ENCODE measurements around the gene TRAF6. TPM values are rescaled to one million over a fixed set of nuclear protein-coding genes. Genes with fewer than 3 reads are reported as not detected.

The TRAF6 gene
- total and polyA plus RNA-seq, 2 of the 13 experiments (the other 11 are each of a cell fraction or from before 2014, with no cell fraction given), result 3.3 to 5.9 TPM

- no peak overlapping the region for H3K4me2 ChIP-seq (ENCODE audit: low read depth, low read length)
- in situ Hi-C loops (cut with HindIII; ENCODE audit: extremely low pct_ligation_motif_present, low pct_unique_long_range_greater_than_20kb), result loop anchor here (25.0 kb wide), 1 partner anchor 876 kb away; the partner anchor contains the start of gene FJX1
- H3K4me3 ChIP-seq (replicated peaks in 1 of 3; ENCODE audit: insufficient read depth in 1 of 3, low read depth in 2 of 3, low read length in 3 of 3), result no peak overlapping the region
- intact Hi-C loops (cut with micrococcal nuclease; ENCODE audit: unreplicated experiment), result no loop called here
- POLR2A ChIA-PET, result no interaction called here
- H3K9ac ChIP-seq (ENCODE audit: insufficient read depth, low read depth, low read length), result no peak overlapping the region
- WGBS (ENCODE audit: low lambda C conversion rate), result 93% methylated on average over 5 of the region's 5 CpGs
- ATAC-seq (no peak), DNase-seq (ENCODE audit: low spot score) (no peak), FAIRE-seq (no peak)
- 0 out of 2 replicates have a peak, but pooled peaks cover 3% of the 10 kb centered on the region for H4K20me1 ChIP-seq (ENCODE audit: insufficient read depth, low read length)
- no peaks in the 10 kb centered on the region for H3K79me2 ChIP-seq (ENCODE audit: insufficient read depth, low read length)
- H3K27ac ChIP-seq (ENCODE audit: extremely low read length, insufficient read depth, low read length), result no peak overlapping the region
- no peak overlapping the region for H2AFZ ChIP-seq (ENCODE audit: low read length)
- no peaks in the 10 kb centered on the region for H3K27me3 ChIP-seq (ENCODE audit: control insufficient read depth in 1 of 2, insufficient read depth in 2 of 2, low read length in 2 of 2)
- CTCF ChIA-PET (ENCODE audit: low intra/inter-chr PET ratio, low total read pairs), result no interaction called here
- no peaks in the 10 kb centered on the region for H3K9me3 ChIP-seq (ENCODE audit: low read length)
- TF ChIP-seq DBP (CRISPR knock-in tag; IDR thresholded peaks at IDR 0.05; ENCODE audit: not compliant biosample characterization) (no peak), POGZ (CRISPR knock-in tag; IDR thresholded peaks at IDR 0.05) (no peak), ARID3A (IDR thresholded peaks at IDR 0.05; ENCODE audit: low read depth, low read length) (no peak), U2AF1 (optimal IDR thresholded peaks at IDR 0.05; ENCODE audit: low read depth, low read length) (no peak), ZBTB38 (CRISPR knock-in tag; IDR thresholded peaks at IDR 0.05) (no peak), PLSCR1 (CRISPR knock-in tag; IDR thresholded peaks at IDR 0.05; ENCODE audit: borderline replicate concordance) (no peak), NCOA2 (CRISPR knock-in tag; IDR thresholded peaks at IDR 0.05) (no peak), PRDM15 (CRISPR knock-in tag; IDR thresholded peaks at IDR 0.05) (no peak), ZNF260 (CRISPR knock-in tag; IDR thresholded peaks at IDR 0.05; ENCODE audit: borderline replicate concordance, low read depth) (no peak), ZNF558 (CRISPR knock-in tag; IDR thresholded peaks at IDR 0.05; ENCODE audit: borderline replicate concordance) (no peak), MTF2 (CRISPR knock-in tag; IDR thresholded peaks at IDR 0.05; ENCODE audit: borderline replicate concordance) (no peak), ZMYM4 (CRISPR knock-in tag; IDR thresholded peaks at IDR 0.05) (no peak), ZNF296 (CRISPR knock-in tag; conservative IDR thresholded peaks at IDR 0.05) (no peak), SOX13 (IDR thresholded peaks at IDR 0.05) (no peak), SOX13 (CRISPR knock-in tag; conservative IDR thresholded peaks at IDR 0.05 in 1 of 2, IDR thresholded peaks at IDR 0.05 in 1 of 2) (no peak)
- no TSS peak for BruUV-seq (replicated peaks)
- H3K4me1 ChIP-seq (ENCODE audit: insufficient read depth, low read length), result no peaks in the 10 kb centered on the region
- H3K36me3 ChIP-seq (replicated peaks in 1 of 2; ENCODE audit: control insufficient read depth in 1 of 2, insufficient read depth in 2 of 2, low read length in 2 of 2), result peaks cover 14 to 48% of the 10 kb centered on the region in 2 experiments
Observed at GRCh38 chr11:36488096-36488495, 22.0 kb downstream of the TRAF6 start.

Measured in HepG2 (cell line).